Right atrium auricular region (tissue), 2 donors: ENCODE data around the gene GNG7. TPM values are rescaled to one million over a fixed set of nuclear protein-coding genes. Genes with fewer than 3 reads are reported as not detected.
"Not testable (repeated sequence)": the region's sequence is repeated elsewhere in the genome, so short reads cannot be mapped to it uniquely, and the experiment has no call there.

Source experiments
- DNase-seq: peaks from one replicate; pipeline ENCODE4 v3.0.0-alpha.2; 2019; ENCODE audit warnings: low spot score
- H3K27ac ChIP-seq, 2 donors: fragments of 200-600 bp; sonication (generic); 1 replicate in 1 of 2; 2 replicates in 1 of 2; pipeline ENCODE4 v1.5.1; 2016 to 2019
- H3K27me3 ChIP-seq, 2 donors: fragments of 200-600 bp; sonication (generic); one replicate each; pipeline versions ENCODE4 v1.5.1 to v1.6.0; 2017 to 2019
- H3K36me3 ChIP-seq: fragments of 200-600 bp; sonication (generic); one replicate; pipeline ENCODE4 v1.5.1; 2016
- H3K4me1 ChIP-seq, 2 donors: fragments of 200-600 bp; sonication (generic); one replicate each; pipeline versions ENCODE4 v1.5.1 to v1.6.0; 2017 to 2019
- H3K4me3 ChIP-seq, 2 donors: fragments of 200-600 bp; sonication (generic); 1 replicate in 1 of 2; 2 replicates in 1 of 2; pipeline ENCODE4 v1.5.1; 2017 to 2019; ENCODE audit warnings: mild to moderate bottlenecking in 1 of 2, moderate library complexity in 1 of 2
- H3K9me3 ChIP-seq, 2 donors: fragments of 200-600 bp; sonication (generic); one replicate each; pipeline ENCODE4 v1.5.1; 2019
- total RNA-seq, 2 donors: library from RNA; depleted of rRNA; stranded (reverse); fragments of >200 nt; gene quantifications; one replicate each; pipeline ENCODE4 v1.1.0, GENCODE V29; 2016
- TF ChIP-seq, protein P1 (sequence below), 2 donors: fragments of 200-600 bp; sonication (generic); IDR thresholded peaks; one replicate each; pipeline ENCODE4 v1.5.1; 2019; ENCODE audit warnings: antibody characterized with exemption in 2 of 2

GNG7 gene
- total RNA-seq, 2 donors from 2014 or later = 18.0 to 22.8 TPM

DNA sequence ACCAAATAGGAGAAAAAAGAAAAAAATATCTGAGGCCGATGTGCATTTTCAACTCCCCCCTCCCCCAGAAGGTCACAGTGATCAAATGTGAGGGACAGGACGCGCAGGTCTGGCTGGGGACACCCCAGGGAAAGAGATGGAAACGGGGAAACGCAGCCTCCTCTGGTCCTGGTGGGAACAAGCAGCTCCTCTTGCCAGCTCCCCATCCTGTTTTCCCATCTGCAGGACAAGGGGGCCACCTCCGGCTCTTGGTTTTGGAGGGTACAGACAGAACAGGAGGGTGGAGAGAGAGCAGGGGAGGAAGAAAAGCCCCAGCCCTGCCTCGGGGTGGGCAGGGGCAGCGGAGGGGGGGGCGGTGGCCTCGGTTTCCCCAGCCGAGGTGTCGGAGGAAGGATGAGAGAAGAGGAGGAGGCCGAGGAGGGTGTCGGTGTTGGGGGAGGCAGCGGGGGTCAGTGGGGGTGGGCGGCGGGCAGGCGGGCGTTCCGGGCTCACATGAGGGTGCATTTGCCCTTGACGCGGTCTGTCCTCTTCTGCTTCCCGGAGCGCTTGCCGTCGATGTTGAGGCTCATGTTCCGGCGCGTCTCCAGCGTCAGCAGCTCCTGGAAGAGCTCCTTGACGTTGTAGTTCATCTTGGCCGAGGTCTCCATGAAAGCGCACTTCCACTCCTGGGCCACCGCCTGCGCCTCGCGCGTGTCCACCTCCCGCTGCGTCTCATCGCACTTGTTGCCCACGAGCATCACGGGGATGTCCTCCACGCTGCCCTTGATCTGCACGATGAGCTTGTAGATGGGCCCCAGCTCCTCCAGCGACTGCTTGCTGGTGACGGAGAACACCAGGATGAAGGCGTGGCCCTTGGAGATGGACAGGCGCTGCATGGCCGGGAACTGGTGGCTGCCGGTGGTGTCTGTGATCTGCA is 14.5 kb upstream of the GNG7 start:
- Histone ChIP-seq H3K36me3 (no peaks in the 10 kb centered on the region), H3K4me3 (no peak overlapping the region), H3K4me1 (peaks cover 0 to 22% of the 10 kb centered on the region in 2 donors), H3K27ac (no peak overlapping the region), H3K27me3 (no peaks in the 10 kb centered on the region), H3K9me3 (peaks cover 0 to 6% of the 10 kb centered on the region in 2 donors)
- DNase-seq = no peak
- TF ChIP-seq, protein P1, sequence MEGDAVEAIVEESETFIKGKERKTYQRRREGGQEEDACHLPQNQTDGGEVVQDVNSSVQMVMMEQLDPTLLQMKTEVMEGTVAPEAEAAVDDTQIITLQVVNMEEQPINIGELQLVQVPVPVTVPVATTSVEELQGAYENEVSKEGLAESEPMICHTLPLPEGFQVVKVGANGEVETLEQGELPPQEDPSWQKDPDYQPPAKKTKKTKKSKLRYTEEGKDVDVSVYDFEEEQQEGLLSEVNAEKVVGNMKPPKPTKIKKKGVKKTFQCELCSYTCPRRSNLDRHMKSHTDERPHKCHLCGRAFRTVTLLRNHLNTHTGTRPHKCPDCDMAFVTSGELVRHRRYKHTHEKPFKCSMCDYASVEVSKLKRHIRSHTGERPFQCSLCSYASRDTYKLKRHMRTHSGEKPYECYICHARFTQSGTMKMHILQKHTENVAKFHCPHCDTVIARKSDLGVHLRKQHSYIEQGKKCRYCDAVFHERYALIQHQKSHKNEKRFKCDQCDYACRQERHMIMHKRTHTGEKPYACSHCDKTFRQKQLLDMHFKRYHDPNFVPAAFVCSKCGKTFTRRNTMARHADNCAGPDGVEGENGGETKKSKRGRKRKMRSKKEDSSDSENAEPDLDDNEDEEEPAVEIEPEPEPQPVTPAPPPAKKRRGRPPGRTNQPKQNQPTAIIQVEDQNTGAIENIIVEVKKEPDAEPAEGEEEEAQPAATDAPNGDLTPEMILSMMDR (IDR thresholded peaks at IDR 0.05) = no peak

DNA sequence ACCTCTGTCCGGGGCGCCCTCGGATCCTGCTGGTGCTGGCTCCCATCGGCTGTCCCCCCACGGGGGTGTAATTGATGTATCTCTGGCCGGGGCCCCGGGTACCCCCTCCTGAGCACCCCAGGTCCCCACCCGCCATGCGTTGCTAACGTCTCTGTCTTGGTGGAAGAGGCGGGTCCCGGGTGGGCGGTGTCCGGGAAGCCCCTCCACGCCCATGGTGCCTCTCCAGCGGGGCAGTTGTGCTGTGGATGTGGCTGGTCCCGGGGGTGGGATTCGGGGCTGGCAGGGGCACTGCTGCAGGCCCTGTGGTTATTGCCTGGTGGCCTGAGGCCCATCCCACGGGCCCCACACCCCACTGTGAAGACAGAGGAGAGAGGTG is 13.8 kb upstream of the GNG7 start:
- Histone ChIP-seq H3K27me3 (no peaks in the 10 kb centered on the region), H3K4me3 (no peak overlapping the region), H3K27ac (no peak overlapping the region), H3K36me3 (no peaks in the 10 kb centered on the region), H3K9me3 (peaks cover 0 to 6% of the 10 kb centered on the region in 2 donors), H3K4me1 (peaks cover 0 to 16% of the 10 kb centered on the region in 2 donors)
- DNase-seq = no peak
- TF ChIP-seq, protein P1 (IDR thresholded peaks at IDR 0.05) = no peak

DNA sequence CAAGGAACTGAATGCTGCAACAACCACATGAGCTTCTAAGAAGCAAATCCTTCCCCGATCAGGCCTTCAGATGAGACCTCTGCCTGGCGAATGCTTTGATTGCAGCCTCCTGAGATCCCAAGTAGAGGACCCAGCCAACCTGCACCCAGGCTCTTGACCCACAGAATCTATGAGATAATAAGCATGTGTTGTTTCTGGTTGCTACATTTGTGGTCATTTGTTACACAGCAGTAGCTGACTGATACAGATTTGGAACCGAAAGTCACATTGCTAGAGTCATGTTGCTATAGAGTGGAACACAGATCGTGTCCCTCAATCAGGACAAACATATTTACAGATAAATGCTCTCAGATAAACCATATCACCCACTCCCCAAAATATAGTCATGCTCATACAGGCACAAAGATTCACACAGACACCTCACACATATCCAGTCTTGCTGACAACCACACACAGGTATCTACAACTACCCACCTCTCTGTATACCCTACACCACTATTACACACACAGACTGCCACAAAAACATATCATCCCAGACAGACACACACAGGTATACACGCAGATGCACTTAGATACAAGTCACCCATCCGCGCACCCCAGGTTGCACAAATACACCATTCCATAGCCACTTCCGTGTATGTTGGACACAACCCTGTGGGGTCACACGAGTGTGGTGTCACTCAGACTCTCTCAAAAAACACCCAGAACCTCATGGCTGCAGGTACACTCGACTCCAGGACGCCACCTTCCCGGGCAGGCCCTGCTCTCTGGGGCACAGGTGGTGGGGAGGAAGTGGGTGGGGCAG is 13.2 kb upstream of the GNG7 start:
- no peak overlapping the region for H3K4me3 ChIP-seq
- no peak overlapping the region for H3K27ac ChIP-seq
- DNase-seq = no peak
- H3K9me3 ChIP-seq = peaks cover 0 to 6% of the 10 kb centered on the region in 2 donors
- TF ChIP-seq, protein P1 (IDR thresholded peaks at IDR 0.05) = no peak
- no peaks in the 10 kb centered on the region for H3K27me3 ChIP-seq
- H3K4me1 ChIP-seq = peaks cover 0 to 13% of the 10 kb centered on the region in 2 donors
- H3K36me3 ChIP-seq = no peaks in the 10 kb centered on the region

DNA sequence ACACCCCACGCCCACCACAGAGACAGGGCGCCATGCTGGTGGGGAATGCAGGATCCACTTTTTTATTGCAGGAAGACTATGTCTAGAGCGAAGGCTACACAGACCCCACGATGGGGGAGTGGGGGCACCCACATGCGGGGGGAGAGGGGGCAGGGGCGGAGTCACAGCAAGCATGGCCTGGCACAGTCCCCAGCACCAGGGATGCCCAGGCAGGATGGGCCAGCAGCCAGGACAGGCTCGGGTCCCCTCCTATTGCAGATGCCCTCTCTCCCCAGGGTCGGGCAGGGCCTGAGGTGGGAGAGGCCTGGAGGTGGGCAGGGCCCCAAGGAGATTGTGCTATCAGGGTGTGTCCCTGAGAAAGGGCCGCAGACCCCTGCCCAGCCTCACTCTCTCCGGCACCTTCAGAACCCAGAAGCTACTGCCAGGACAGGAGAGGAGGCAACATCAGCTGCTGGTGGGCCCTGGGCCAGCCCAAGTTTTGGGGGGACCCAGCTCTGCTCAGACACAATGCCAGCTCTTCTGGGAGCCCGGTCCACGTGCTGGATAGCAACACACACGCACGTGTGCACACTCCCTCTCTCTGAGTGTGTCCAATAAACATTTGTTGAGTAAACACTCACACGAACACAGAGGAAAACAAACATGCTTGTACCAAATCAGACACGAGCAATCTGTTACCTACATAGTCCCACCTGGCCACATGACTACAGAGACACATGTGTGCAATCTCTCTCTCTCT is 12.2 kb upstream of the GNG7 start:
- Histone ChIP-seq H3K27ac (no peak overlapping the region), H3K4me3 (no peak overlapping the region), H3K36me3 (no peaks in the 10 kb centered on the region), H3K9me3 (peaks cover 0 to 6% of the 10 kb centered on the region in 2 donors), H3K4me1 (peaks cover 0 to 5% of the 10 kb centered on the region in 2 donors), H3K27me3 (no peaks in the 10 kb centered on the region)
- TF ChIP-seq, protein P1 (IDR thresholded peaks at IDR 0.05) = no peak
- DNase-seq = no peak

DNA sequence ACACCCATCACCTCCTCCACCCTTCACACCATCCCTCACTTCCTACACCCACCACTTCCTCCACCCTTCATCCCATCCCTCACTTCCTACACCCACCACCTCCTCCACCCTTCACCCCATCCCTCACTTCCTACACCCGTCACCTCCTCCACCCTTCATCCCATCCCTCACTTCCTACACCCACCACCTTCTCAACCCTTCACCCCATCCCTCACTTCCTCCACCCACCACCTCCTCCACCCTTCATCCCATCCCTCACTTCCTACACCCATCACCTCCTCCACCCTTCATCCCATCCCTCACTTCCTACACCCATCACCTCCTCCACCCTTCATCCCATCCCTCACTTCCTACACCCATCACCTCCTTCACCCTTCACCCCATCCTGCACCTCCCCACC is 11.6 kb upstream of the GNG7 start:
- not testable (repeated sequence) for DNase-seq, H3K27me3 ChIP-seq, H3K27ac ChIP-seq, H3K4me3 ChIP-seq, H3K36me3 ChIP-seq, H3K4me1 ChIP-seq, H3K9me3 ChIP-seq

DNA sequence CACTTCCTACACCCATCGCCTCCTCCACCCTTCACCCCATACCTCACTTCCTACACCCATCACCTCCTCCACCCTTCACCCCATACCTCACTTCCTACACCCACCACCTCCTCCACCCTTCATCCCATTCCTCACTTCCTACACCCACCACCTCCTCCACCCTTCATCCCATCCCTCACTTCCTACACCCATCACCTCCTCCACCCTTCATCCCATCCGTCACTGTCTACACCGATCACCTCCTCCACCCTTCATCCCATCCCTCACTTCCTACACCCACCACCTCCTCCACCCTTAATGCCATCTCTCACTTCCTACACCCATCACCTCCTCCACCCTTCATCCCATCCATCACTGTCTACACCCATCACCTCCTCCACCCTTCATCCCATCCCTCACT is 10.7 kb upstream of the GNG7 start:
- not testable (repeated sequence) for H3K36me3 ChIP-seq, H3K4me1 ChIP-seq

More for the DNA sequence above, 10.7 kb upstream of the GNG7 start:
- H3K9me3 ChIP-seq, H3K27ac ChIP-seq, H3K4me3 ChIP-seq, DNase-seq, H3K27me3 ChIP-seq: not testable (repeated sequence)
